ENCODE data around the gene ZNF708.
"Not testable (repeated sequence)": the region's sequence is repeated elsewhere in the genome, so short reads cannot be mapped to it uniquely, and the experiment has no call there.

The ZNF708 gene

DNA sequence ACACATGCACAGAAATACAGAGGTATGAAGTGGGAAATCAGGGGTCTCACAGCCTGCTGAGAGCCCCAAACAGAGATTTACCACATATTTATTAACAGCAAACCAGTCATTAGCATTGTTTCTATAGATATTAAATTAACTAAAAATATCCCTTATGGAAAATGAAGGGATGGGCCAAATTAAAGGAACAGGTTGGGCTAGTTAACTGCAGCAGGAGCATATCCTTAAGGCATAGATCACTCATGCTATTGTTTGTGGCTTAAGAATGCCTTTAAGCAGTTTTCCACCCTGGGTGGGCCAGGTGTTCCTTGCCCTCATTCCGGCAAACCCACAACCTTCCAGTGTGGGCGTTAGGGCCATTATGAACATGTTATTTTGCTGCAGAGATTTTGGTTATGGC, 15.6 kb upstream of the ZNF708 start:
- H2BK120ac ChIP-seq (ENCODE audit: insufficient read depth, low read length, poor library complexity); H3K4me3 ChIP-seq (ENCODE audit: low read depth, low read length); H2AK5ac ChIP-seq (ENCODE audit: low read length); H3K18ac ChIP-seq (ENCODE audit: low read length); H3K9ac ChIP-seq (ENCODE audit: low read length); H4K12ac ChIP-seq (ENCODE audit: low read depth, low read length); H3K4me2 ChIP-seq (ENCODE audit: low read length); H3K27me3 ChIP-seq (ENCODE audit: insufficient read depth, low read length); H3K14ac ChIP-seq (ENCODE audit: low read length); H2BK5ac ChIP-seq (ENCODE audit: low read depth, low read length, poor library complexity); H3K4me1 ChIP-seq (ENCODE audit: control insufficient read depth in 1 of 2, insufficient read depth in 2 of 2, low read length in 2 of 2); H3K79me2 ChIP-seq (ENCODE audit: control insufficient read depth, insufficient read depth, low read length, poor library complexity); H3K27ac ChIP-seq (ENCODE audit: low read depth, low read length); H3K4ac ChIP-seq (ENCODE audit: low read depth, low read length); H2AFZ ChIP-seq (ENCODE audit: insufficient read depth, low read length, poor library complexity); H2BK12ac ChIP-seq (ENCODE audit: low read length); H4K8ac ChIP-seq (ENCODE audit: low read depth, low read length); H3K23ac ChIP-seq (ENCODE audit: low read length); H3K79me1 ChIP-seq (ENCODE audit: low read length); DNase-seq; H3K36me3 ChIP-seq (ENCODE audit: control insufficient read depth in 1 of 2, insufficient read depth in 2 of 2, low read length in 2 of 2); H3K9me3 ChIP-seq (ENCODE audit: insufficient read depth, low read depth, low read length); H4K91ac ChIP-seq (ENCODE audit: low read depth, low read length): not testable (repeated sequence)
- WGBS (ENCODE audit: extremely low coverage, insufficient coverage, insufficient read length): no CpG with 5 or more reads among the region's 2 CpGs

DNA sequence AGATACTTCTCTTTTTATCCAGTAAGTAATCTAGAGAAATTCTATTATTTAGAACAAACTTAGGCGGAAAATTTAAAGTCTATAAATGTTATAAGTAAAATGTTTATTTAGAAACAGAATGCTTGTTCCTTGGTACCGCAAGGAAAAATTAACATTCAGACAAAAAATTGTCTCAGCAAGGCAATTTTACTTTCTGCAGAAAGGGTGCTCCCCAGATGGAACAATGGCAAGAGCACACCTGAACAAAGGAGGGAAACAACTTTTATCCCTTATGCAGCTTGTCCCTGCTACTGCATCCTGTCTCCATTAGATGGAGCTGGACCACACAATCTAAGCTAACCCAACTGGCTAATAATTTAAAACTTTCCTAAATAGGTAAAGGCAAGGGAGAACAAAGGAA, 6.5 kb upstream of the ZNF708 start:
- H4K91ac ChIP-seq (ENCODE audit: low read depth, low read length): no peak overlapping the region
- H2BK12ac ChIP-seq (ENCODE audit: low read length): no peak overlapping the region
- no peak overlapping the region for H3K4ac ChIP-seq (ENCODE audit: low read depth, low read length)
- no peak overlapping the region for H3K18ac ChIP-seq (ENCODE audit: low read length)
- WGBS (ENCODE audit: extremely low coverage, insufficient coverage, insufficient read length): no CpG with 5 or more reads among the region's 2 CpGs
- no peak overlapping the region for H4K8ac ChIP-seq (ENCODE audit: low read depth, low read length)
- no peaks in the 10 kb centered on the region for H3K27me3 ChIP-seq (ENCODE audit: insufficient read depth, low read length)
- H3K14ac ChIP-seq (ENCODE audit: low read length): no peak overlapping the region
- no peaks in the 10 kb centered on the region for H3K4me1 ChIP-seq (ENCODE audit: control insufficient read depth in 1 of 2, insufficient read depth in 2 of 2, low read length in 2 of 2)
- H3K9me3 ChIP-seq (ENCODE audit: insufficient read depth, low read depth, low read length): peaks cover 7% of the 10 kb centered on the region
- no peaks in the 10 kb centered on the region for H3K79me1 ChIP-seq (ENCODE audit: low read length)
- DNase-seq: no peak
- H3K4me3 ChIP-seq (ENCODE audit: low read depth, low read length): no peak overlapping the region
- H2AK5ac ChIP-seq (ENCODE audit: low read length): no peak overlapping the region
- H3K79me2 ChIP-seq (ENCODE audit: control insufficient read depth, insufficient read depth, low read length, poor library complexity): no peaks in the 10 kb centered on the region
- H3K27ac ChIP-seq (ENCODE audit: low read depth, low read length): no peak overlapping the region
- no peak overlapping the region for H3K23ac ChIP-seq (ENCODE audit: low read length)
- no peak overlapping the region for H3K9ac ChIP-seq (ENCODE audit: low read length)
- H2BK120ac ChIP-seq (ENCODE audit: insufficient read depth, low read length, poor library complexity): no peak overlapping the region
- no peak overlapping the region for H2BK5ac ChIP-seq (ENCODE audit: low read depth, low read length, poor library complexity)
- H3K36me3 ChIP-seq (ENCODE audit: control insufficient read depth in 1 of 2, insufficient read depth in 2 of 2, low read length in 2 of 2): no peaks in the 10 kb centered on the region
- no peak overlapping the region for H2AFZ ChIP-seq (ENCODE audit: insufficient read depth, low read length, poor library complexity)
- H4K12ac ChIP-seq (ENCODE audit: low read depth, low read length): no peak overlapping the region
- no peak overlapping the region for H3K4me2 ChIP-seq (ENCODE audit: low read length)

DNA sequence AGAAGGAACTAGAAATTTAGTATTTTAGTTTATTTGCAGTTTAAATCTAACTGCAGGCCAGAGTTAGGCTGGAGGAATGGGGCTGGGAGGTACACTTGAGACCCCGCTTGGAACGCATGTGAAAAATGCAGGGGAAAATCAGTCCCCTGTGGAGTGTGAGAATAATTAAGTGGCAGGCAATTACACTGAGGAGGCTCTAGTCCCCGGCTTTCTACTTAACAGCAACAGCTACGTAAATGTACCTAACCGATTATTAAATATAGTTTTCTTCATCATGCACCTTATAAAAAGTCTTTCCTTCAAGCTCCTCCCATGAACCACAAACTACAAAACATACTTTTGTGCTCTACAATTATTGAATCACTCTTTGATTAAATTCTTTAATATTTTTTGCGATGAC, 804 bp downstream of the ZNF708 start:
- Histone ChIP-seq H2BK12ac (ENCODE audit: low read length) (no peak overlapping the region), H2AK5ac (ENCODE audit: low read length) (peak overlapping the region; percentile 69), H3K27me3 (ENCODE audit: insufficient read depth, low read length) (no peaks in the 10 kb centered on the region), H2BK5ac (ENCODE audit: low read depth, low read length, poor library complexity) (peak overlapping the region; percentile 49), H4K8ac (ENCODE audit: low read depth, low read length) (no peak overlapping the region), H3K36me3 (ENCODE audit: control insufficient read depth in 1 of 2, insufficient read depth in 2 of 2, low read length in 2 of 2) (peaks cover 4 to 7% of the 10 kb centered on the region in 2 experiments), H3K4me2 (ENCODE audit: low read length) (peak overlapping the region; percentile 96), H3K23ac (ENCODE audit: low read length) (no peak overlapping the region), H3K79me1 (ENCODE audit: low read length) (peaks cover 4% of the 10 kb centered on the region), H2BK120ac (ENCODE audit: insufficient read depth, low read length, poor library complexity) (peak overlapping the region; percentile 3), H3K9ac (ENCODE audit: low read length) (peak overlapping the region; percentile 79), H4K12ac (ENCODE audit: low read depth, low read length) (peak overlapping the region; percentile 54), H3K27ac (ENCODE audit: low read depth, low read length) (no peak overlapping the region), H3K4ac (ENCODE audit: low read depth, low read length) (peak overlapping the region; percentile 99), H3K14ac (ENCODE audit: low read length) (no peak overlapping the region), H2AFZ (ENCODE audit: insufficient read depth, low read length, poor library complexity) (no peak overlapping the region), H3K79me2 (ENCODE audit: control insufficient read depth, insufficient read depth, low read length, poor library complexity) (peaks cover 9% of the 10 kb centered on the region), H4K91ac (ENCODE audit: low read depth, low read length) (no peak overlapping the region), H3K9me3 (ENCODE audit: insufficient read depth, low read depth, low read length) (peaks cover 1% of the 10 kb centered on the region), H3K18ac (ENCODE audit: low read length) (peak overlapping the region; percentile 61), H3K4me1 (ENCODE audit: control insufficient read depth in 1 of 2, insufficient read depth in 2 of 2, low read length in 2 of 2) (peaks cover 0 to 2% of the 10 kb centered on the region in 2 experiments), H3K4me3 (ENCODE audit: low read depth, low read length) (peak overlapping the region; percentile 90)
- DNase-seq: peak in 1 of 2 donors; percentile 4
- no CpG with 5 or more reads among the region's 6 CpGs for WGBS (ENCODE audit: extremely low coverage, insufficient coverage, insufficient read length)

DNA sequence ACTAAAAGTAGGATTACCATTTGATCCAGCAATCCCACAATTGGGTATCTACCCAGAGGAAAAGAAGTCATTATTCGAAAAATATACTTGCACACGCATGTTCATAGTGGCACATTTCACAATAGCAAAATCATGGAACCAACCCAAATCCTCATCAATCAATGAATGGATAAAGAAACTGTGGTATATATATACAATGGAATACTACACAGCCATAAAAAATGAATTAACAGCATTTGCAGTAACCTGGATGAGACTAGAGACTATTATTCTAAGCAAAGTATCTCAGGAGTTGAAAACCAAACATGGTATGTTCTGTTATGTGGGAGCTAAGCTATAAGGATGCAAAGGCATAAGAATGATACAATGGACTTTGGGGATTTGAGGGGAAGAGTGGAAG, 3.0 kb downstream of the ZNF708 start:
- H3K18ac ChIP-seq (ENCODE audit: low read length): no peak overlapping the region
- DNase-seq: no peak
- H2AK5ac ChIP-seq (ENCODE audit: low read length): no peak overlapping the region
- no peak overlapping the region for H2BK120ac ChIP-seq (ENCODE audit: insufficient read depth, low read length, poor library complexity)
- no peak overlapping the region for H3K4me2 ChIP-seq (ENCODE audit: low read length)
- no peak overlapping the region for H4K8ac ChIP-seq (ENCODE audit: low read depth, low read length)
- H2BK12ac ChIP-seq (ENCODE audit: low read length): no peak overlapping the region
- no peak overlapping the region for H2AFZ ChIP-seq (ENCODE audit: insufficient read depth, low read length, poor library complexity)
- no peak overlapping the region for H4K12ac ChIP-seq (ENCODE audit: low read depth, low read length)
- no CpG with 5 or more reads among the region's 2 CpGs for WGBS (ENCODE audit: extremely low coverage, insufficient coverage, insufficient read length)
- H3K36me3 ChIP-seq (ENCODE audit: control insufficient read depth in 1 of 2, insufficient read depth in 2 of 2, low read length in 2 of 2): peaks cover 4 to 7% of the 10 kb centered on the region in 2 experiments
- H3K4me3 ChIP-seq (ENCODE audit: low read depth, low read length): no peak overlapping the region
- H3K27ac ChIP-seq (ENCODE audit: low read depth, low read length): no peak overlapping the region
- H2BK5ac ChIP-seq (ENCODE audit: low read depth, low read length, poor library complexity): no peak overlapping the region
- peaks cover 8 to 9% of the 10 kb centered on the region in 2 experiments for H3K4me1 ChIP-seq (ENCODE audit: control insufficient read depth in 1 of 2, insufficient read depth in 2 of 2, low read length in 2 of 2)
- H3K27me3 ChIP-seq (ENCODE audit: insufficient read depth, low read length): no peaks in the 10 kb centered on the region
- H3K9me3 ChIP-seq (ENCODE audit: insufficient read depth, low read depth, low read length): no peaks in the 10 kb centered on the region
- H3K79me2 ChIP-seq (ENCODE audit: control insufficient read depth, insufficient read depth, low read length, poor library complexity): peaks cover 11% of the 10 kb centered on the region
- no peak overlapping the region for H3K9ac ChIP-seq (ENCODE audit: low read length)
- H3K14ac ChIP-seq (ENCODE audit: low read length): no peak overlapping the region
- H4K91ac ChIP-seq (ENCODE audit: low read depth, low read length): no peak overlapping the region
- H3K23ac ChIP-seq (ENCODE audit: low read length): no peak overlapping the region
- peaks cover 4% of the 10 kb centered on the region for H3K79me1 ChIP-seq (ENCODE audit: low read length)
- H3K4ac ChIP-seq (ENCODE audit: low read depth, low read length): peak overlapping the region; percentile 15

All from trophoblast cell (in vitro differentiated cells and primary cell).